ENCODE results near the gene KRTAP5-7. TPM values are rescaled to one million over a fixed set of nuclear protein-coding genes. Genes with fewer than 3 reads are reported as not detected.

The KRTAP5-7 gene
- total and polyA plus RNA-seq, 4 donors = 0.19 TPM; not detected in 3

- Histone ChIP-seq H3K4me3 (ENCODE audit: low read depth in 1 of 3, low read length in 3 of 3) (no peak overlapping the region), H3K4me1 (ENCODE audit: control insufficient read depth in 4 of 4, insufficient read depth in 4 of 4, low read length in 3 of 4) (no peaks in the 10 kb centered on the region), H3K9me3 (ENCODE audit: control insufficient read depth in 4 of 4, low read length in 3 of 4) (no peaks in the 10 kb centered on the region), H3K36me3 (ENCODE audit: control insufficient read depth in 4 of 4, insufficient read depth in 3 of 4, low read depth in 1 of 4, low read length in 3 of 4) (no peaks in the 10 kb centered on the region), H3K27me3 (ENCODE audit: control insufficient read depth in 4 of 4, insufficient read depth in 4 of 4, low read length in 3 of 4) (no peaks in the 10 kb centered on the region), H3K27ac (ENCODE audit: low read depth in 1 of 2, low read length in 2 of 2) (no peak overlapping the region), H3K9ac (ENCODE audit: low read depth in 1 of 2, low read length in 2 of 2) (no peak overlapping the region)
- TF ChIP-seq RAD21 (IDR thresholded peaks at IDR 0.05) (no peak), YY1 (IDR thresholded peaks at IDR 0.05) (no peak), JUND (IDR thresholded peaks at IDR 0.05) (no peak), NR2F2 (IDR thresholded peaks at IDR 0.05) (no peak), FOXA1 (IDR thresholded peaks at IDR 0.05) (no peak), GABPA (IDR thresholded peaks at IDR 0.05 in 1 of 2, conservative IDR thresholded peaks at IDR 0.05 in 1 of 2) (no peak), SP1 (IDR thresholded peaks at IDR 0.05) (no peak), EGR1 (IDR thresholded peaks at IDR 0.05; ENCODE audit: low read depth in 2 of 2) (no peak), ATF3 (IDR thresholded peaks at IDR 0.05) (no peak), TAF1 (conservative IDR thresholded peaks at IDR 0.05) (no peak), FOXA2 (IDR thresholded peaks at IDR 0.05) (no peak), REST (IDR thresholded peaks at IDR 0.05) (no peak), HNF4G (IDR thresholded peaks at IDR 0.05) (no peak), HNF4A (conservative IDR thresholded peaks at IDR 0.05) (no peak), MAX (IDR thresholded peaks at IDR 0.05) (no peak), CTCF (IDR thresholded peaks at IDR 0.05; ENCODE audit: low read depth, low read length, missing input control) (no peak)
- no peak for DNase-seq (ENCODE audit: low spot score)
- WGBS = 74% methylated on average over 8 of the region's 8 CpGs
Observed at GRCh38 chr11:71543866-71544265, 16.8 kb downstream of the KRTAP5-7 start.

GRCh38 chr11:71544525-71545214, 17.6 kb downstream of the KRTAP5-7 start:
- Histone ChIP-seq H3K4me3 (ENCODE audit: low read depth in 1 of 3, low read length in 3 of 3) (no peak overlapping the region), H3K36me3 (ENCODE audit: control insufficient read depth in 4 of 4, insufficient read depth in 3 of 4, low read depth in 1 of 4, low read length in 3 of 4) (no peaks in the 10 kb centered on the region), H3K9me3 (ENCODE audit: control insufficient read depth in 4 of 4, low read length in 3 of 4) (no peaks in the 10 kb centered on the region), H3K27ac (ENCODE audit: low read depth in 1 of 2, low read length in 2 of 2) (no peak overlapping the region), H3K27me3 (ENCODE audit: control insufficient read depth in 4 of 4, insufficient read depth in 4 of 4, low read length in 3 of 4) (no peaks in the 10 kb centered on the region), H3K9ac (ENCODE audit: low read depth in 1 of 2, low read length in 2 of 2) (no peak overlapping the region), H3K4me1 (ENCODE audit: control insufficient read depth in 4 of 4, insufficient read depth in 4 of 4, low read length in 3 of 4) (no peaks in the 10 kb centered on the region)
- no peak for TF ChIP-seq EGR1 (IDR thresholded peaks at IDR 0.05; ENCODE audit: low read depth in 2 of 2)
- TF ChIP-seq GABPA (IDR thresholded peaks at IDR 0.05 in 1 of 2, conservative IDR thresholded peaks at IDR 0.05 in 1 of 2) = no peak
- no peak for TF ChIP-seq CTCF (IDR thresholded peaks at IDR 0.05; ENCODE audit: low read depth, low read length, missing input control)
- TF ChIP-seq SP1 (IDR thresholded peaks at IDR 0.05) = no peak
- no peak for TF ChIP-seq YY1 (IDR thresholded peaks at IDR 0.05)
- no peak for TF ChIP-seq HNF4G (IDR thresholded peaks at IDR 0.05)
- TF ChIP-seq NR2F2 (IDR thresholded peaks at IDR 0.05) = no peak
- TF ChIP-seq ZBTB33 (IDR thresholded peaks at IDR 0.05) = no peak
- no peak for TF ChIP-seq REST (IDR thresholded peaks at IDR 0.05)
- TF ChIP-seq FOXA2 (IDR thresholded peaks at IDR 0.05) = no peak
- DNase-seq (ENCODE audit: low spot score) = no peak
- WGBS = 91% methylated on average over 6 of the region's 6 CpGs
